HG03108 (cell line): Measurements from ENCODE around the gene FTMT.
"Not testable (repeated sequence)": the region's sequence is repeated elsewhere in the genome, so short reads cannot be mapped to it uniquely, and the experiment has no call there.

ENCODE experiments used
- ATAC-seq: cut with Tn5 transposase; IDR thresholded peaks from one replicate; pipeline ENCODE4 v1.9.1; 2021; ENCODE audit warnings: moderate library complexity; ENCODE audit not compliant: unreplicated experiment

The FTMT gene

GRCh38 chr5:121851643-121852574 lies at the start of gene FTMT:
TSS of gene FTMT (plus strand) at chr5:121851882. CDS start at chr5:121851964, 82 bp downstream.
- no peak for ATAC-seq

GRCh38 chr5:121805251-121805650 lies 46.4 kb upstream of the FTMT start:
- not testable (repeated sequence) for ATAC-seq

GRCh38 chr5:121805911-121806310 lies 45.8 kb upstream of the FTMT start:
- ATAC-seq, result no peak

- no peak for ATAC-seq
Measured at GRCh38 chr5:121816164-121816563, 35.5 kb upstream of the FTMT start.

GRCh38 chr5:121819682-121820261 lies 31.9 kb upstream of the FTMT start:
- ATAC-seq, result no peak

- ATAC-seq, result no peak
Measured at GRCh38 chr5:121833617-121834016, 18.1 kb upstream of the FTMT start.

- no peak for ATAC-seq
Measured at GRCh38 chr5:121834021-121834420, 17.7 kb upstream of the FTMT start.

GRCh38 chr5:121841892-121842291 lies 9.8 kb upstream of the FTMT start:
- ATAC-seq, result no peak

GRCh38 chr5:121850272-121850671 lies 1.4 kb upstream of the FTMT start:
- no peak for ATAC-seq

- no peak for ATAC-seq
Measured at GRCh38 chr5:121853850-121854249, 2.2 kb downstream of the FTMT start.

- no peak for ATAC-seq
Measured at GRCh38 chr5:121862801-121863200, 11.1 kb downstream of the FTMT start.

- ATAC-seq, result no peak
Measured at GRCh38 chr5:121863753-121864285, 12.1 kb downstream of the FTMT start.

- no peak for ATAC-seq
Measured at GRCh38 chr5:121867403-121867802, 15.7 kb downstream of the FTMT start.

- ATAC-seq, result no peak
Measured at GRCh38 chr5:121870489-121870888, 18.8 kb downstream of the FTMT start.

GRCh38 chr5:121872856-121873255 lies 21.2 kb downstream of the FTMT start:
- ATAC-seq, result no peak

- no peak for ATAC-seq
Measured at GRCh38 chr5:121873409-121873808, 21.7 kb downstream of the FTMT start.

GRCh38 chr5:121885630-121886029 lies 33.9 kb downstream of the FTMT start:
- ATAC-seq, result no peak

- no peak for ATAC-seq
Measured at GRCh38 chr5:121887727-121888126, 36.0 kb downstream of the FTMT start.

GRCh38 chr5:121890297-121890858 lies 38.7 kb downstream of the FTMT start:
- ATAC-seq, result no peak

GRCh38 chr5:121897341-121897740 lies 45.7 kb downstream of the FTMT start:
- ATAC-seq, result no peak

- ATAC-seq, result no peak
Measured at GRCh38 chr5:121899346-121899745, 47.7 kb downstream of the FTMT start.
